WI38 (cell line): ENCODE results near the gene PTPRU.

Experiments used
- H3K4me3 ChIP-seq: 2 replicates; pipeline ENCODE4 v1.5.1; 2011; ENCODE audit warnings: low read depth, mild to moderate bottlenecking, control low read depth, low read length
- TF ChIP-seq, protein P1 (sequence below): IDR thresholded peaks from 2 replicates; pipeline ENCODE4 v1.5.1; 2012; ENCODE audit warnings: low read depth, mild to moderate bottlenecking, control low read depth, low read length

The PTPRU gene

DNA sequence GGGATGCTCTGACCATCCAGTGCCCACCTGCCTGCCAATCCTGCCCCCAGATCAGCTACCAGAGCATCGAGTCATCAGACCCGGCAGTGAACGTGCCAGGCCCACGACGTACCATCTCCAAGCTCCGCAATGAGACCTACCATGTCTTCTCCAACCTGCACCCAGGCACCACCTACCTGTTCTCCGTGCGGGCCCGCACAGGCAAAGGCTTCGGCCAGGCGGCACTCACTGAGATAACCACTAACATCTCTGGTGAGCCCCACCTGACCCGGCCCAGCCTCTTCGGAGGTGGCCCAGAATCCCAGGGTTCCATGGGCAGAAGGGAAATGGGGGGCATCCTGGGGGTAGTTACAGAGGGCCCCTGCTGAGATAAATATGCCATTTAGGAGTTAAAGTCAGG, 43.1 kb downstream of the PTPRU start:
- no peak overlapping the region for H3K4me3 ChIP-seq
- TF ChIP-seq, protein P1, sequence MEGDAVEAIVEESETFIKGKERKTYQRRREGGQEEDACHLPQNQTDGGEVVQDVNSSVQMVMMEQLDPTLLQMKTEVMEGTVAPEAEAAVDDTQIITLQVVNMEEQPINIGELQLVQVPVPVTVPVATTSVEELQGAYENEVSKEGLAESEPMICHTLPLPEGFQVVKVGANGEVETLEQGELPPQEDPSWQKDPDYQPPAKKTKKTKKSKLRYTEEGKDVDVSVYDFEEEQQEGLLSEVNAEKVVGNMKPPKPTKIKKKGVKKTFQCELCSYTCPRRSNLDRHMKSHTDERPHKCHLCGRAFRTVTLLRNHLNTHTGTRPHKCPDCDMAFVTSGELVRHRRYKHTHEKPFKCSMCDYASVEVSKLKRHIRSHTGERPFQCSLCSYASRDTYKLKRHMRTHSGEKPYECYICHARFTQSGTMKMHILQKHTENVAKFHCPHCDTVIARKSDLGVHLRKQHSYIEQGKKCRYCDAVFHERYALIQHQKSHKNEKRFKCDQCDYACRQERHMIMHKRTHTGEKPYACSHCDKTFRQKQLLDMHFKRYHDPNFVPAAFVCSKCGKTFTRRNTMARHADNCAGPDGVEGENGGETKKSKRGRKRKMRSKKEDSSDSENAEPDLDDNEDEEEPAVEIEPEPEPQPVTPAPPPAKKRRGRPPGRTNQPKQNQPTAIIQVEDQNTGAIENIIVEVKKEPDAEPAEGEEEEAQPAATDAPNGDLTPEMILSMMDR = no peak

DNA sequence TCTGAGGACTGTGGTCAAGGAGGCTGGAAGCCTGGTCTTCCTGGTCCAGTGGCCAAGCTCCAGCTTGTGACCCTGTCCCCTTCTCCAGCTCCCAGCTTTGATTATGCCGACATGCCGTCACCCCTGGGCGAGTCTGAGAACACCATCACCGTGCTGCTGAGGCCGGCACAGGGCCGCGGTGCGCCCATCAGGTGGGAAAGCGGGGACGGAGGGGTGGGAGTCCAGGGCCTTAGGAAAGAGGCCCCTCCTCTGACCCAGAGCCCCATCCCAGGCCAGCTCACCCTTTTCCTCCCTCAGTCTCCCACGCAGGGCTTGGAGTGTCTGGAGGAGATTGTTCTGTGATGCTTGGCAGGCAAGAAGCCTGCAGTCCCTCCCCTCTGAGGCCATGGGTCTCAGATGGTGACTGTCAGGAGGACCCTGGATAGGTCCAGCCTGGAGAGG, 43.6 kb downstream of the PTPRU start:
- TF ChIP-seq, protein P1 = no peak
- no peak overlapping the region for H3K4me3 ChIP-seq

DNA sequence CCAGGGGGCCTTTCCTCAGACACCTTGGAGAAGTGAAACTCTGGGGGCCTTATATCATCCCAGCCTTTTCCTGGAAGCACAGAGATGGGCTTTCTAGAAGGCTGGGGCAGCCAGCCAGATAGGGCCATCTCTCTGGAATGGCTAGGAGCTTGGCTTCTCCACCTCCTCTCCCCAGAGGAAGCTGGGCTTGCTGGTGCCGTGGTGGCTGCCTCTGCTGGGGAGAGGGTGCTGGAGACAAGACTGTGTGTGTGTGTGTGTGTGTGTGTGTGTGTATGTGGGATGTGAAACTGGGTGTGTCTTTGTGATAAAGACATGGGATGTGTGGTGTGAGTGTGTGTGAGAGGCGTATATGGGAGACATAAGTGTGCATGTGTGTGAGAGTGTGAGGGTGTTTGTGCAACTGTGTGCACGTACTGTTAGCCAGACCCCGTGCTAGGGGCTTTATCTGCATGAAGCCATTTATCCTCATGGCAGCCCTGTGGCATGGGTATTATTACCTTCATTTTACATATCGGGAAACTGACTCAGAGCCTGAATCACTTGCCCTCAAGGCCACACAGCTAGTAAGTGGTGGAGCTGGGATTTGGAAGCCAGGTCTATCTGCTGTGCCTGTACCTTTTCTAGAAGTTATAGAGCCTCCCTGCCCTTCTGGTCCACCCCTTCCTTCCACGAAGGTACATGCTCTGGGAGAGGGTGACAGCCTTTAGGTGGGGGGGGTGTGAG, 44.2 kb downstream of the PTPRU start:
- TF ChIP-seq, protein P1 = no peak
- no peak overlapping the region for H3K4me3 ChIP-seq

DNA sequence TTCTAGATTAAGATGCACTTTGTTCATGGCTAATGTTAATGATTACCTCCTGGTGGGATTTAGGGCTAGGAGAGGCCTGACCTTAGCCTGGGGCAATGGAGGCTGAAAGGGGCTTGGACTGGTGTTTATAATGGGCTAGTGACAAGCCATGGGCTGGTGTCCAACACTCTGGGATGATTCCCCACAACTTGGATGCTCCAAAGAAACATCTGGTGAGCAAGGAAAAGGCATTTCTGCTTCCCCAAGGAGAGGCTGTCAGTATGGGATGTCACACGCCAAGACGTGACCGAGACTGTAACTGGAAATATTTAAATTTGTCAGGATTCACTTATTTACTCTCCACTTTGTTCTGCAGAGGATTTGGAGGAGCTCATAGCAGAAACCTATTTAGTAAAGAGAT, 45.2 kb downstream of the PTPRU start:
- no peak overlapping the region for H3K4me3 ChIP-seq

DNA sequence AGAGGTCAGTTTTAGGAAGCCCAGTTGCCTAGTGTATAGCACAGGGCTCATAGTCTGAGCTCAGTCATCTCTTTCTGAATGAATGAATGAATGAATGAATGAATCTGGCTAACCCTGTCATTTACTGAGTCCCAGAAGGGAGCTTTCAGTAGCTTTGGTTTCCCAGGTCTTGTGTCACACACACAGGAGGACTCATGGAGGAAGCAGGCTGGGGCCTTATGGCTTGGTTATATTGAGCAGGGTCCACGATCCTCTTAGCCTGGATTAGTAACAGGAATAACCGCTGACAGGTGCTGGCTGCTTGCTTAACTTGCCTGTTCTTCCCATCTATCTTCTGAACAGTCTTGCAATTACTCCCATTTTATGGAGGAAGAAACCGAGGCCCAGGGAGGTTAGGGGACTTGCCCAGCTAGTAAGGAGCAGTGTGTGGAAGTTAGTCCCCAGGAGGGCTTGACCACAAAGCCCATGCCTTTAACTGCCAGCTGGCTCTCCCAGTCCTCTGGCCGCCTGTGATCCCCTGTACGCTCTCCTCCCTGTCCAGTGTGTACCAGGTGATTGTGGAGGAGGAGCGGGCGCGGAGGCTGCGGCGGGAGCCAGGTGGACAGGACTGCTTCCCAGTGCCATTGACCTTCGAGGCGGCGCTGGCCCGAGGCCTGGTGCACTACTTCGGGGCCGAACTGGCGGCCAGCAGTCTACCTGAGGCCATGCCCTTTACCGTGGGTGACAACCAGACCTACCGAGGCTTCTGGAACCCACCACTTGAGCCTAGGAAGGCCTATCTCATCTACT, 46.0 kb downstream of the PTPRU start:
- TF ChIP-seq, protein P1 = no peak
- no peak overlapping the region for H3K4me3 ChIP-seq

More for the DNA sequence above, 45.2 kb downstream of the PTPRU start:
- TF ChIP-seq, protein P1 = no peak

DNA sequence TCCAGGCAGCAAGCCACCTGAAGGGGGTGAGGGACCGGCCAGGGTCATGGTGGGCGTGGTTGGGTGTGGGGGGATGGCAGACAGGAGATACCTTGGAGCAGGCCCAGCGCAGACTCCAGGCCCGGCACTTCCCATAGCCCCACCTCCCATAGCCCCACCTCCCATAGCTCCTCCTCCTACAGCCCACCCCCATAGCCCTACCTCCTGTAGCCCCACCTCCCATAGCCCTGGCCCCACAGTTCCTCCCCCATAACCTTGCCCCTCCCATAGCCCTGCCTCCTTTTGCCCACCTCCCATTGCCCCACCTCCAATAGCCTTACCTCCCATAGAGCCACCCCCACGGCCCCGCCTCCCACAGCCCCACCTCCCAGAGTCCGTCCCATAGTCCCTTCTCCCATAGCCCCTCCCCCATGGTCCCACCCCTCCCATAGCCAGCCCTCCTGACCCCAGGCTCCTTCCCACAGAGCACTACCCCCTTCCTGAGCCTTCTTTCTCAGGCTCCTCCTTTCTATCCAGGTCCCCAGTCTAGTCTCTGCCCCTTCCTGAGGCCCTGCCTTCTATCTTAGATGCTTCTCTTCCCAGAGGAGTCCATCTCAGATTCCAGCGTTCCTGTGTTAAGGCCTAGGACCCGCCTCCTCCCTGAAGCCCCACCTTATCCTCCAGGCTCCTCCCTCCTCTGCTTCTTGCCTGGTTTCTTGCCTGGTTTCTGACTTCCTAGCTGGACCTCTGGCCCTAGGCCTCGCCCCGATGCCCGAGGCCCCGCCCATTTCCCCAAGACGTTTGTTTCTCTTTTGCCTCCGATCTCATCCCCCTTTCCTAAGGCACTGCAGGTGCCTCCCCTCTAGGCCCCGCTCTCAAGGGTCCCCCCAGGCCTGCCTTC, 46.8 kb downstream of the PTPRU start:
- no peak overlapping the region for H3K4me3 ChIP-seq
- TF ChIP-seq, protein P1 = no peak

DNA sequence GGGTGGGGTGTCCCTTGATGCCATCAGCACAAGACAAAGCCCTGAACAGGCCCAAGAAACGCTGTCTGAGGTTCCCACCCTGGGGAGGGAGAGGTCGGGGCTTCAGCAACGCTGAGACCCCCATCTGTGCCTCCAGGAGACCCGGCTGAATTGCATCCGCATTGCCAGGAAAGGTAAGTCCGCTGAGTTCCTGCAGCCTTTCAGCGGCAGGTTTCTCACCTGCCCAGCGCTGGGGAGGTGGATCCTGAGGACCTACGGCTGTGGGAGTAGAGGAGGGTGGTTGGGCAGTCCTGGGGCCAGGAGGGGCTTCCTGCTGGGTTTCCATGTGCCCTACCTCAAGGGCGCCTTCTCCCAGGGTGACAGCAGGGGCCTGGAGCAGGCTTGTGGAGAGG, 47.5 kb downstream of the PTPRU start:
- TF ChIP-seq, protein P1 = no peak
- H3K4me3 ChIP-seq = no peak overlapping the region
